Fibroblast of lung (primary cell): ENCODE results near the gene ENC1.
"Not testable (repeated sequence)": the region's sequence is repeated elsewhere in the genome, so short reads cannot be mapped to it uniquely, and the experiment has no call there.

ENCODE experiments used
- CTCF ChIP-seq, 2 donors: IDR thresholded peaks in 1 of 2; conservative IDR thresholded peaks in 1 of 2; 1 replicate in 1 of 2; 2 replicates in 1 of 2; pipeline ENCODE4 v1.5.1; 2011 to 2012; ENCODE audit warnings: low read length in 2 of 2, control low read depth in 1 of 2, inconsistent platforms in 1 of 2, low read depth in 1 of 2, mild to moderate bottlenecking in 1 of 2
- EZH2 ChIP-seq: IDR thresholded peaks from 2 replicates; pipeline ENCODE4 v1.5.1; 2012; ENCODE audit warnings: low read length, control low read depth, mild to moderate bottlenecking; ENCODE audit errors: missing control alignments

- TF ChIP-seq CTCF (conservative IDR thresholded peaks at IDR 0.05 in 1 of 2, IDR thresholded peaks at IDR 0.05 in 1 of 2; ENCODE audit: low read depth in 1 of 2, low read length in 2 of 2); EZH2: not testable (repeated sequence)
Measured at GRCh38 chr5:74676466-74676865, 35.9 kb upstream of the ENC1 start.
